GF-D8 (cell line): Measurements from ENCODE around the gene THADA.
"Not testable (repeated sequence)": the region's sequence is repeated elsewhere in the genome, so short reads cannot be mapped to it uniquely, and the experiment has no call there.

Experiments used
- DNase-seq: peaks from one replicate; lab custom pipeline; 2025; lab: John Stamatoyannopoulos, UW

Gene THADA

DNA sequence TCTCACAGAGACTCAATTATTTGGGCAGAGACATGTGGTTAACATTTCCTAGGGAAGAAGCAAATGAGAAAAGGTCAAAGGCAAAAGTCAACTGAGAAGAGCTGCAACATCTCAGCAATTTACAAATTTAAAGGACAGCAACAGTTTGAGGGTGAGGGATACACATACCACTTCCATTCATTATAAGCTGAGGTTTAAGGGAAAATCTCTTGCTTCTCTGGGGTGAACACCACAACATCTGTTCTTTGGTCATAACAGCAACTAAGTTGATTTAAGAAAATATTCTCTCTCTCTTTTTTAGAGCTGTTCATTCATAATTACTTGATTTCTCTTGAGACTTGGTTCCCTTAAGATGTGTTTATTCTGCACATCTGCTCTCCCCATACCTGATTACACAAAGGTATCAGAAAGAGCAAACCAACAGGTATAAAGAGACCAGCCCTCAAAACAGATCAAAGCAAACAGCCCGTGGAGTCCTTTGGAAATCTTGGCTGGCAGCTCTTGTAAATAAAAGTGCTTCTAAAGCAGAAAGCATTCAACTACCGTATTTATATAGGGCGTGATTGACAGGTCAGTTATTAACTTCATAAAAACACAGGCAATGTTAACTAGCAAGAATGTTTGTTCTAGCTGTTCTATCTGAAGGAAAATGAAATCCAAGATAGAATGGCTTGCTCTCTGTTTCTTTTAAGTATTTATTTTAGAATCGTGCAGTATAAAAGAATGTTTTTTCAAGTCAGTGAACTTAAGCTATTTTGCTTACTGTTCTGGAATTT is 132.8 kb downstream of the THADA start:
- DNase-seq: no peak

- DNase-seq: no peak
These were observed 134.3 kb downstream of the THADA start for GRCh38 chr2:43461453-43462073.

DNA sequence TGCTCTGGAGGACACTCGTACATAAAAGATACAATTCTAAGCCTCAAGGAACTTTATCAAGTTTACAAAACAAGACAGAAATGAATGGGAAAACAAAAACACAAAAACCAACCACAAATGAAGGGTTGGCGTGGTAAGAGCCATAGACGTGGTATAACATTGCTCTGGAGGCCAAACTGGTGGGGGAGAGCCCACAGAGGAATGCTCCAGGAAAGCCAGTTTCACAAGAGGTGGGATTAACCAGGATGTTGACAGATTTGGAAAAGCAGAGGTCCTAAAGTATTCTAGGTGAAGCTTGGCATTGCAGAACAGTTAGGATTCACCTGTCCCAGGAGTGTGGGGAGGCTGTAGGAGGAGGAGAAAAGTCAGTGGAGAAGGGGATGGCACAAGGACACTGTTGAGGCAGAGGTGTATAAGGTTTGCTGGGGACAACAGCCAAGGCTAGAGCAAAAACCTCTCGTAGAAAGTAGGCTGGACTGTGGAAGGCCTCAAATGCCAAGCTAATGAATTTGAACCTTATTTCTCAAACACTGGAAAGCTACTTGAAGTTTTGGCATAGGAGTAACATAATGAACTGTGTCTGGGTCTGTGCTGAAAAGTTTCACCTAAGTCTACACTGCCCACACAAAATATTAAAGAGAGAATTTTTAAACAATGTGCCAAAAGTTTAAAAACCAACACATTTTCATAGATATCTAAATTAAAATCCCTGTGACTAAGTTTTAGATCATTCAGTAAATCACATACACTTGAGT is 135.1 kb downstream of the THADA start:
- no peak for DNase-seq

DNA sequence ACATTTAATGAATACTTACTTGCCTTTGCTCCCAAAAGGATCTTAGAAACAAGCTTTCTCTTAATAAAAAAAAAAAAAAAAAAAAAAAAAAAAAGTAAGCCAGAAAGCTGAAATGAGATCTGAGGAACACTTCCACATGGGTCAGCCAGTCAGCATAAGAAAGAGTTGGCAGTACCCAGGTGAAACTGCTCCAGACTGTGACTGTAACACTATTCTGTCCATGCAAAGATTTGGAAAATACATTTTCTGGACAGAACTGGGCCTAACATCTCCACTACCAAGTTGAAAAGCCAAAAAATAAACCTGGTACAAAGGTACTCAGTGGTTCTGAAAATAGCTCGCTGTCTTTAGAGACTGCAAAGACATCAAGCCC is 135.7 kb downstream of the THADA start:
- DNase-seq: no peak

GRCh38 chr2:43459446-43460173 is 136.2 kb downstream of the THADA start:
- no peak for DNase-seq

DNA sequence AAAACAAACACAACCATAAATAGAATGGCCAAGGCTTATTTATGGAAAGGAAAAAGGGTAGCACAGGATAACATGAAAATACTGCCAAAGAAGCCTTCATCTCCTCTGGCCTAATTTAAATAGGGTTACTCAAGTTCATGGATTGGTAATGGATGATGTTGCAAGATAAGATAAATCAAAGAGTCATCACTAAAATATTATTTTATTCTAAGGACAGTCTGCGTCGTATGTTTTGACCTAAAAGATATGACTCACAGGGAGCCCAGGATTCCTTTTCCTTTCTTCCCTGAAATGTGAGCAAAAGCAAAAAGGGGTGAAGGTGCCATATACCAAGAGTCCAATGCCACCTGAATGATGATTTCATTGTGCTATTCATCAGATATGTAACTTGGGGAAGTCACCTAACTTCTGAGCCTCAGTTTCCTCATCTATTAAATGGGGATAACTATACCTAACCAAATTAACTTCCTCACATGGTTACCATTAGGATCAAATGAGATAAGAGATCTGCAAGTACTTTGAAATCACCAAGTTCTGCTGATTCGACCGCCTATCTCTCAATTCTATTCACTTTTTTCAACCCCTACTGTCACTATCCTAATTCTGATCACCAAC is 137.7 kb downstream of the THADA start:
- no peak for DNase-seq

GRCh38 chr2:43455731-43456642 is 139.9 kb downstream of the THADA start:
- peak; percentile 17 for DNase-seq

DNA sequence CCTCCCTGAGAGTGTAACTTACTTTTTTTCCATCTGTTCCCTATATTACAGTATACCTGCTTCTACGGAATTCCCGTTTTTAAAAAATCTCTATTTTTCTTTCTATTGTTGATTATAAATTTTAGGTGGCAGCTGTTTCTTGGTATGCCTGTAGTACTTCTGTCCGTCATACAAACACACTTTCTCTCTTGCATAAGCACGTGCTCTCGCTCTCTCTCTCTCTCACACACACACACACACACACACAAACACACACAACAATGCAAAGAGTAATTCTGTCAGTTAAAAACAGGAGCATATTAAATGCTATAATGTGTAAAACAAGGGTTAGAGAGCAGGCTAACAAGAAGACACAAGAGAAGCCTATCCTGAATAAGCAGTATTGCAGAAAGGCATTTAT is 140.5 kb downstream of the THADA start:
- no peak for DNase-seq

DNA sequence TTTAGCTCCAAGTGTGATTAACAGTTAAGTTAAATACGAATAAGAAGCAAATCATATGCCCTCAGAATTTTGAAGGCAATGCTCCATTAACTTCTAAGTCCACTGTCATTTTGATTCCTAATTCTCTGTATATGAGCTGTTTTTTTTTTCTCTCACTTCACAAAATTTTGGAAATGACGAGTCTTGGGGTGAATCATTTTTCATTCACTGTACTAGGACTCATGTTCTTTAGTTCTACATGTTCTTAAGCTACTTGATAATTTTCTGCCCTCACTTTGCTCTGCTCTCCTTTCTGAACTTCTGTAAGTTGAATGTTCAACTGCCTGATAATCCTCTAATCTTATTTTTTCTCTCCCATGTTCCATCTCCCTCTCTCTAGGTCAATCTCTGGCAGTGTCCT is 141.0 kb downstream of the THADA start:
- no peak for DNase-seq

DNA sequence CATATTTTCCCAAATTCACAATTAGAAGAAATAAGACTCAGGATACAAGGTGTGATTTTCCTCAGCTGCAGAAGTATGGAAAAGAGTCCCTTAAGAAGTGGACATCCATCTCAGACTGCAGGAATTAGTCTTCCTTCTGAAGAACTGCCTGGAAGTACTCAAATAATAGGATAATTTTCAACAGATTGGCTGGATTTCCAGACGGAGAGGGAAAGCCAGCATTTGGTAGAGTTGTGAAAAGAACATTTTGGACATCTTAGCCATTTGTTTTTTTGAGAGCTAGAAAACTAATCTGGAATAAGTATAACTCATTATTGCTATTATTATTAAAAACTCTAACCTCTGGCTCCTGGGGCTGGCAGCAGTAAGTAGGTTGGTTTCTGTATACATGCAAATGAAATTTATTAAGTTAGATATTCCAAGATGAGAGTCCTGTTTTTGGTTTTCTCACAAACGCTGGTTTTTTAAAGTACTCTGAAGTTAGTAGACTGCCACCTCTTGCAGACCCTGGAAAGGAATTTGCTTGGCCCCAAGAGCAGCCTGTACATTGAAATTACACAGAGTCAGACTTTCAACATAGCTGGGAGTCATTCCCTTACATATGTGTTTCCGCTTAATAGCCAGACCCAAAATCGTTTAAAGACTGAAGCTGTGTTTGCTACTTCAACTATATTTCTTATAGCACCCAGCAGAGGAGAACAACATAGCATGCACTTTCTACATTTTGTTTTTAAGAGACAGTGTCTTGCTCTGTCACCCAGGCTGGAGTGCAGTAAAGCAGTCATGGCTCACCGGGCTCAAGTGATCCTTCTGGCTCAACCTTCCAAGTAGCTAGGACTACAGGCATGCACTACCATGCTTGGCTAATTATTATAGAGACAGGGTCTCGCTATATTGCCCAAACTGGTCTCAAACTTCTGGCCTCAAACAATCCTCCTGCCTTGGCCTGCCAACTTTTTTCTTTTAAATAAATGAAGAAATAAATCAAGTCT is 142.4 kb downstream of the THADA start:
- DNase-seq: no peak

- no peak for DNase-seq
These were observed 143.5 kb downstream of the THADA start for GRCh38 chr2:43452318-43452731.

GRCh38 chr2:43450617-43451016 is 145.2 kb downstream of the THADA start:
- DNase-seq: no peak

DNA sequence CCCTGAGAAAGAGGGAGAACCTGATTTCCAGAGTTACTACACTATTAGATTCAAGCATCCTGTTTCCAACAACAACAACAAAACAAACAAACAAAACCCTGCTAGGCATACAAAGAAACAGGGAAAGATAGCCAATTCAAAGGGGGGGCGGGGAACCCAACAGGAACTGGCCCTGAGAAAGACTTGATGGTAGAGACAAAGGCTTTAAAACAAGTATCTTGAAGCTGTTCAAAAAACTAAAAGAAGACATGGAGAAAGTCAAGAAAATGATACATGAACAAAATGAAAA is 147.1 kb downstream of the THADA start:
- DNase-seq: no peak

GRCh38 chr2:43448011-43448821 is 147.6 kb downstream of the THADA start:
- no peak for DNase-seq

DNA sequence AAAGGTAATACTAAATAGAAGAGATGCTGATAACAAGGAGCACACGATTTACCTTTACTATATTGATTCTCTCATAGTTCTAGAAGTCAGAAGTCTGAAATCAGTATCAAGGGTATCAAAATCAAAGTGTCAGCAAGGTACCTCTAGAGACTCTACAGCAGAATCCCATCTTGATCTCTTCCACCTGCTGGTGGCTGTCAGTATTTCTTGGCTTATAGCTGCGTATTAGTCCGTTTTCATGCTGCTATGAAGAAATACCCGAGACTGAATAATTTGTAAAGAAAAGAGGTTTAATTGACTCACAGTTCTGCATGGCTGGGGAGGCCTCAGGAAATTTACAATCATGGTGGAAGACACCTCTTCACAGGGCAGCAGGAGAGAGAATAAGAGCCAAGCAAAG is 149.1 kb downstream of the THADA start:
- DNase-seq: not testable (repeated sequence)

- DNase-seq: no peak
These were observed 150.1 kb downstream of the THADA start for GRCh38 chr2:43445781-43446180.

DNA sequence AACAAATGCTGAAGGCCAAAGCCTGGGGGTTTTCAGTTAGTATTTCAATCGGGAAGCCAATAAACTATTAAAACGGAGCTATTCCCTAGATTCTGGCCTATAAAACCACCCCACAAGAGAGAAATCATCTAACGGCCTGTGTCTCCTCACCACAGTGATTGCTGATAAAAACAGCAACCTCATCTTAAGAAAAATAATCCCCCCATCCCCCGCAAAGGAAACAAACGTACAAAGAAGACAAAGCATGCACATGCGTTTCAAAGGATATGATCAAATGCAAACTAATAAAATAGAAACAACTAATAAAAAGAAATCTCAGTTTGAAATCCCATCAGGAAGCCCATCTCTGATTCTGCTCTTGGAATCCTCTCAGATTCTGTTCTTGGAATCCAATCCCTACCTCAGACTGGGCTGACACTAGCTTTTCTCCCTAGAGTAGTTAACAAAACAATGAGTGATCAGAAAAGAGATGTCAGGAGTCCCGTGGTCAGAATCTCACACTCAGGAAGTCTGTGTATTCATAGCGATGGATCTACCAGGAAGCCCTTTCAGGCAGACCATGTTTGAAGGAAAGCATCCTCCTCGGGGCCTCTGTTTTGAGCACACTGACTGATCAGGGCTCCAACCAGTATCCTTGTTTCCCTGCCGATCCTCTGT is 150.7 kb downstream of the THADA start:
- DNase-seq: no peak

DNA sequence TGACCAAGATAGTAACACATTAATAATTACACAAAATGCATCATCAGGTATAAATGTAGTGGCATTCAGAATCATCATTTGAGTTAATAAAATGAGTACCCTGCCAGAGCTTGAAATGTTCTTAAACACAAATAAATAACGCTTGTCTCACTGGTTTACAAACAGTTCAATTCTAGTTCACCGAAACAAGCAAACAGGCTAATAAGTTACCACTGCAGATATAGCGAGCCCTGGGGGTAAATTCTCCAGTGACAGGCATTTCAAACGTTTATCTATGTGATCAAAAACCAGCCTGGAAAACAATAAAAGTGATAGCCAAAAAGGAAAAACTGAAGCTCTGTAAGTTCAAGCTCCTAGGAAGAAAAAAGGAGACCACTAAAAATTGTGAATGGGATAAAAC is 152.6 kb downstream of the THADA start:
- DNase-seq: no peak

DNA sequence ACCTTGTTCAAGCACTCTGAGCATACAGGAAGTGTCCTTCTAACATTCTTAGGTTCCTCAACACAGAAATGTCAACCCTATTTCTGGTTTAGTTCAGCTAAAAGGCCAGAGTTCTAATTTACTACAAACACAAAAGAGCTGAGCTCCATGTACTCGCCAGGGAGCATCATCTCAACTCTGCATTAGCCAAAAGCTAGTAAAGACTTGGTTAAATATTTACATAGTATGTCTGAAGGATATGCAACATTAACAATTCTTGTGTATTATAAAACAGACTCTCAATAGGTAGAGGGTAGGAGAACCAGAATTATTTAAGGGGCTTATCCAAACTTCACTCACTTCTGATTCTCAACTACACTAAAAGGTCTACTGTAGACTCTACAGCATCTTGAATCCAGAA is 154.6 kb downstream of the THADA start:
- no peak for DNase-seq
